Spleen (tissue), 7 donors: Measurements from ENCODE around the gene OLFM3.

Experiments used
- CTCF ChIP-seq, 11 experiments: fragments of 200-600 bp in 7 of 11; fragments of 450-650 bp in 4 of 11; sonication (generic) in 4 of 11; IDR thresholded peaks in 8 of 11; conservative IDR thresholded peaks in 3 of 11; 1 replicate in 7 of 11; 2 replicates in 4 of 11; pipeline versions ENCODE4 v1.4.0 to v1.8.0; 2016 to 2021; ENCODE audit warnings: antibody characterized with exemption in 11 of 11, inconsistent platforms in 4 of 11, mild to moderate bottlenecking in 1 of 11
- POLR2A ChIP-seq, 3 donors: fragments of 450-650 bp; IDR thresholded peaks; one replicate each; pipeline ENCODE4 v1.5.1; 2017; ENCODE audit warnings: antibody characterized with exemption in 3 of 3, mild to moderate bottlenecking in 1 of 3
- POLR2AphosphoS5 ChIP-seq, 3 donors: sonication (generic); formaldehyde crosslinking; IDR thresholded peaks; one replicate each; pipeline ENCODE4 v1.5.1; 2017; ENCODE audit warnings: antibody characterized with exemption in 3 of 3
- donor health status: DM: no; HTN: no; CAD: no; lungs with moderate emphysema.
- donor health status: DM: no; HTN: no; CAD: no.
- donor health status: DM: no; HTN: no; CAD: no.

- TF ChIP-seq CTCF (IDR thresholded peaks at IDR 0.05 in 8 of 11, conservative IDR thresholded peaks at IDR 0.05 in 3 of 11): no peak
- no peak for TF ChIP-seq POLR2A (IDR thresholded peaks at IDR 0.05)
- TF ChIP-seq POLR2AphosphoS5 (IDR thresholded peaks at IDR 0.05): no peak
Observed at GRCh38 chr1:101993710-101994109, 3.0 kb downstream of the OLFM3 start.
